AG10803 (cell line): ENCODE measurements around the gene ATP5ME.

Source experiments
- DNase-seq: peaks from one replicate; pipeline ENCODE4 v3.0.0; 2010; ENCODE audit warnings: low read depth
- H3K4me3 ChIP-seq: 2 replicates; pipeline ENCODE4 v1.5.1; 2011; ENCODE audit warnings: mild to moderate bottlenecking, low read length, control low read depth
- CTCF ChIP-seq: conservative IDR thresholded peaks from 2 replicates; pipeline ENCODE4 v1.5.1; 2011; ENCODE audit warnings: mild to moderate bottlenecking, low read length, control low read depth, inconsistent platforms

ATP5ME gene

GRCh38 chr4:627347-628125 is 46.5 kb downstream of the ATP5ME start:
- no peak for DNase-seq
- no peak overlapping the region for H3K4me3 ChIP-seq
- no peak for TF ChIP-seq CTCF

- DNase-seq, result no peak
- no peak for TF ChIP-seq CTCF
- H3K4me3 ChIP-seq, result no peak overlapping the region
Measured at GRCh38 chr4:626201-627091, 47.6 kb downstream of the ATP5ME start.

GRCh38 chr4:625631-626161 is 48.4 kb downstream of the ATP5ME start:
- DNase-seq, result no peak
- no peak overlapping the region for H3K4me3 ChIP-seq
- TF ChIP-seq CTCF, result no peak

- TF ChIP-seq CTCF, result no peak
- DNase-seq, result no peak
- H3K4me3 ChIP-seq, result no peak within 1 kb of the TSS
Measured at GRCh38 chr4:624705-625590, 49.1 kb downstream of the ATP5ME start, which contains the start of gene PDE6B. PDE6B (plus strand) TSS chr4:625573; CDS start chr4:625627, 54 bp downstream.

GRCh38 chr4:623914-624566 is 50.0 kb downstream of the ATP5ME start:
- TF ChIP-seq CTCF, result no peak
- H3K4me3 ChIP-seq, result no peak overlapping the region
- no peak for DNase-seq
